Kidney (tissue), 14 donors: ENCODE measurements around the gene POLE4. TPM values are rescaled to one million over a fixed set of nuclear protein-coding genes. Genes with fewer than 3 reads are reported as not detected.

Source experiments
- DNase-seq, 5 donors: peaks; one replicate each; pipeline ENCODE4 v3.0.0-alpha.2; 2013 to 2020
- FAIRE-seq: peaks from 2 replicates; lab custom pipeline; 2012; peaks lifted over from hg19 to GRCh38; lab: Jason Lieb, UNC
- H3K27ac ChIP-seq, 2 donors: one replicate each; pipeline ENCODE4 v1.7.0; 2013; ENCODE audit warnings: low read depth in 2 of 2, low read length in 2 of 2, inconsistent platforms in 1 of 2
- H3K27me3 ChIP-seq: one replicate; pipeline ENCODE4 v1.7.1; 2013; ENCODE audit warnings: low read length, inconsistent platforms; ENCODE audit not compliant: control insufficient read depth, insufficient read depth
- H3K36me3 ChIP-seq, 3 donors: one replicate each; pipeline versions ENCODE4 v1.7.0 to v1.7.1; 2013; ENCODE audit warnings: low read length in 3 of 3, control low read depth in 1 of 3, inconsistent platforms in 1 of 3; ENCODE audit not compliant: insufficient read depth in 3 of 3, control insufficient read depth in 2 of 3
- H3K4me1 ChIP-seq, 3 donors: one replicate each; pipeline versions ENCODE4 v1.7.0 to v1.7.1; 2013; ENCODE audit warnings: low read length in 3 of 3, inconsistent platforms in 1 of 3, low read depth in 1 of 3; ENCODE audit not compliant: control insufficient read depth in 2 of 3, insufficient read depth in 2 of 3
- H3K4me3 ChIP-seq, 3 donors: one replicate each; pipeline versions ENCODE4 v1.7.0 to v1.8.1; 2013; ENCODE audit warnings: low read length in 3 of 3, control low read depth in 1 of 3, inconsistent platforms in 1 of 3
- H3K9ac ChIP-seq, 3 donors: one replicate each; pipeline versions ENCODE4 v1.7.0 to v1.7.1; 2013; ENCODE audit warnings: low read length in 3 of 3, control low read depth in 1 of 3, inconsistent platforms in 1 of 3
- H3K9me3 ChIP-seq, 3 donors: one replicate each; pipeline versions ENCODE4 v1.7.0 to v1.7.1; 2013; ENCODE audit warnings: low read length in 3 of 3, control low read depth in 1 of 3, inconsistent platforms in 1 of 3; ENCODE audit not compliant: control insufficient read depth in 2 of 3, insufficient read depth in 1 of 3
- intact Hi-C: fragments of 100-400 bp; cut with DNase I; formaldehyde crosslinking; loops from one replicate; pipeline ENCODE4 v1.11.1; 2022
- polyA plus RNA-seq: library from polyadenylated mRNA; stranded (reverse); fragments of 350-450 nt; fragmentation: Illumina TruSeq; extraction: RNeasy Lipid Tissue Mini Kit (QIAGEN cat#74804); gene quantifications from one replicate; pipeline ENCODE4 v1.2.3, GENCODE V29; 2014; ENCODE audit warnings: low read depth, low replicate concordance; ENCODE audit not compliant: insufficient read depth
- total RNA-seq: library from RNA; stranded (reverse); fragmentation: NEBNext Ultra II Directional; extraction: Animal tissue kit (Norgen Biotek cat#: 25700); gene quantifications from one replicate; pipeline ENCODE4 v1.2.1, GENCODE V29; 2021
- TF ChIP-seq, protein P1 (sequence below): IDR thresholded peaks from 3 replicates; pipeline ENCODE4 v1.5.1; 2012; ENCODE audit warnings: mild to moderate bottlenecking, moderate library complexity, borderline replicate concordance; ENCODE audit not compliant: insufficient read depth; ENCODE audit errors: extremely low read depth
- donor health status: control.
- donor health status: control.
- donor health status: control.
- donor health status: control.
- donor health status: control.
- donor health status: DM: yes; HTN: yes; CAD: no.
- donor health status: Normal renal cell carcinoma (clear cell type).

POLE4 gene
- total and polyA plus RNA-seq, 2 donors from 2014 or later, result 54.3 to 122 TPM

DNA sequence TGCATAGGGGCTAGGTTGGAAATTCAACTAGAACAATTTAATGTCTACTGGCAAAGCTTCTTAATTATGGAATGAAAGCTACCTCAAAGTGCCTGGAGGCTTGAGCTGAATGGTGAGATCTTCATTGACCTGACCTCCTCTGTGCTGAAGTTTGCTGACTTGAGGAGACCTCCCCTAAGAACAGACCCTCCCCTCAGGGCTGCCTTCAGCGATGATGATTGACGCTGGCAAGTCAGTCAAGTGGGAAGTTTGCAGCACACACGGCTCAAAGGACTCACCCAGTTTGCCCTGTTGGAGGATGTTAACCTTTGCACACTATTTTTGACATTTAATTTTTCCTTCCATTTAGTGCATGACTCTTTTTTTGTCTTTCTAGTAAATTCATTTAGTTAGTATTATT lies 17.2 kb upstream of the POLE4 start:
- intact Hi-C loops, result no loop called here
- Histone ChIP-seq H3K36me3 (no peaks in the 10 kb centered on the region), H3K27ac (no peak overlapping the region), H3K4me1 (no peaks in the 10 kb centered on the region), H3K9me3 (no peaks in the 10 kb centered on the region), H3K9ac (no peak overlapping the region), H3K4me3 (no peak overlapping the region), H3K27me3 (no peaks in the 10 kb centered on the region)
- FAIRE-seq, result no peak
- no peak for DNase-seq
- TF ChIP-seq, protein P1, sequence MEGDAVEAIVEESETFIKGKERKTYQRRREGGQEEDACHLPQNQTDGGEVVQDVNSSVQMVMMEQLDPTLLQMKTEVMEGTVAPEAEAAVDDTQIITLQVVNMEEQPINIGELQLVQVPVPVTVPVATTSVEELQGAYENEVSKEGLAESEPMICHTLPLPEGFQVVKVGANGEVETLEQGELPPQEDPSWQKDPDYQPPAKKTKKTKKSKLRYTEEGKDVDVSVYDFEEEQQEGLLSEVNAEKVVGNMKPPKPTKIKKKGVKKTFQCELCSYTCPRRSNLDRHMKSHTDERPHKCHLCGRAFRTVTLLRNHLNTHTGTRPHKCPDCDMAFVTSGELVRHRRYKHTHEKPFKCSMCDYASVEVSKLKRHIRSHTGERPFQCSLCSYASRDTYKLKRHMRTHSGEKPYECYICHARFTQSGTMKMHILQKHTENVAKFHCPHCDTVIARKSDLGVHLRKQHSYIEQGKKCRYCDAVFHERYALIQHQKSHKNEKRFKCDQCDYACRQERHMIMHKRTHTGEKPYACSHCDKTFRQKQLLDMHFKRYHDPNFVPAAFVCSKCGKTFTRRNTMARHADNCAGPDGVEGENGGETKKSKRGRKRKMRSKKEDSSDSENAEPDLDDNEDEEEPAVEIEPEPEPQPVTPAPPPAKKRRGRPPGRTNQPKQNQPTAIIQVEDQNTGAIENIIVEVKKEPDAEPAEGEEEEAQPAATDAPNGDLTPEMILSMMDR, result no peak

DNA sequence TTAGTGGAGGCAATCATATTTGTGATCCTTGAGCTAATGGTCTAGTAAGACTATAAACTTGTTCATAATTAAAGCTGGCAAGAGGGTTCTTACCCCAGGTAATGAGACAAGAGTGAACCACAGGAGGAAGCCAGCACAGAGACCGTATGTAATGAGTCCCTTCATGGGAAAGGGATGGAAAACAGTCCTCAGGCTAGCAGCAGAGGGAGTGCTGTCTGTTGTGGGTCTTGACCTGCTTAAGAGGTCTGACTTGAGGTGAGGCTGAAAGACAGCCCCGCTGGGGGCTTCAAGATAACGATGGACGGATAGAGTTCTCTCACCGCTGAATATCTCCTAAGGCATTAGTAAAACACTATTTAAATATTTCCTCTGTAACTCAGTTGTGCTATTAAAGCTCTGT lies 16.2 kb upstream of the POLE4 start:
- no peaks in the 10 kb centered on the region for H3K9me3 ChIP-seq
- FAIRE-seq, result no peak
- H3K4me1 ChIP-seq, result no peaks in the 10 kb centered on the region
- H3K36me3 ChIP-seq, result no peaks in the 10 kb centered on the region
- no peak overlapping the region for H3K4me3 ChIP-seq
- TF ChIP-seq, protein P1, result no peak
- intact Hi-C loops, result no loop called here
- DNase-seq, result no peak
- H3K9ac ChIP-seq, result no peak overlapping the region
- H3K27me3 ChIP-seq, result no peaks in the 10 kb centered on the region
- no peak overlapping the region for H3K27ac ChIP-seq

DNA sequence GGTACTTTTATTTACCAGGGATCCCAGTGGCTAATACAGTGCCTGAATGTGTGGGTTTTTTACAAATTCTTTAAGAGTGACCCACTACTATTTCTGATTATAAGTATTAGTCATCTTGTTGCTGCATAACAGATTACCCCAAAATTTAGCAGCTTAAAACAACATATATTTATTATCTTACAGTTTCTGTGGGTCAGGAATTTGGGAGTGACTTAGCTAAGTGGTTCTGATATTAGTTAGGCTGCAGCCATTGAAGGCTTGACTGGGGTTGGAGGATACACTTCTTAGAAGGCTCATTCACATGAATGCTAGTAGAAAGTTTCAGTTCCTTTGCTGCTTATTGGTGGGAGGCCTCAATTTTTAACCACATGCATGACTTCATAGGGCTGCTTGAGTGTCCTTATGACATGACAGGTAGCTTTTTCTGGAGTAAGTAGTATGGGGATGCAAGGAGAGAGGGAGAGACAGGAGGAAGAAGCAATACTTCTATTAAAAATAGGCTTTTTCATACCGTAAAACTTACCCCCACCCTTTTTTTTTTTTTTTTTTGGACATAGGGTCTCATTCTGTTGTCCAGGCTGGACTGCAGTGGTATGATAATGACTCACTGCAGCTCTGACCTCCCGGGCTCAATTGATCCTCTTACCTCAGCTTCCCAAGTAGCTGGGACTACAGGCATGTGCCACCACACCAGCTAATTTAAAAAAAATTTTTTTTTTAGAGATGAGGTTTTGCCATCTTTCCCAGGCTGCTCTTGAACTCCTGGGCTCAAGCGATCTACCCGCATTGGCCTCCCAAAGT lies 13.3 kb upstream of the POLE4 start:
- DNase-seq (no peak), FAIRE-seq (no peak)
- H3K9me3 ChIP-seq, result no peaks in the 10 kb centered on the region
- TF ChIP-seq, protein P1, result no peak
- no peaks in the 10 kb centered on the region for H3K4me1 ChIP-seq
- no peak overlapping the region for H3K9ac ChIP-seq
- H3K36me3 ChIP-seq, result no peaks in the 10 kb centered on the region
- H3K27me3 ChIP-seq, result no peaks in the 10 kb centered on the region
- no peak overlapping the region for H3K27ac ChIP-seq
- H3K4me3 ChIP-seq, result no peak overlapping the region
- intact Hi-C loops, result no loop called here
